Stomach (tissue), 9 donors: ENCODE results near the gene CIC. TPM values are rescaled to one million over a fixed set of nuclear protein-coding genes. Genes with fewer than 3 reads are reported as not detected.

Source experiments
- DNase-seq, 2 donors: peaks; one replicate each; pipeline versions ENCODE4 v3.0.0 to v3.0.0-alpha.2; 2013 to 2019
- H3K27ac ChIP-seq, 5 donors: fragments of 200-600 bp in 4 of 5; sonication (generic) in 4 of 5; one replicate each; pipeline ENCODE4 v1.5.1; 2013 to 2019; ENCODE audit warnings: mild to moderate bottlenecking in 1 of 5, moderate library complexity in 1 of 5
- H3K27me3 ChIP-seq, 3 donors: fragments of 200-600 bp; sonication (generic); one replicate each; pipeline ENCODE4 v1.5.1; 2017 to 2019; ENCODE audit warnings: mixed run types in 1 of 3
- H3K36me3 ChIP-seq, 4 donors: fragments of 200-600 bp; sonication (generic); 1 replicate in 3 of 4; 2 replicates in 1 of 4; pipeline ENCODE4 v1.5.1; 2016 to 2019
- H3K4me1 ChIP-seq, 4 donors: fragments of 200-600 bp; sonication (generic); one replicate each; pipeline ENCODE4 v1.5.1; 2016 to 2019
- H3K4me3 ChIP-seq, 4 donors: fragments of 200-600 bp; sonication (generic) in 3 of 4; one replicate each; pipeline ENCODE4 v1.5.1; 2016 to 2019; ENCODE audit warnings: mild to moderate bottlenecking in 1 of 4
- H3K9me3 ChIP-seq, 4 donors: fragments of 200-600 bp; sonication (generic); one replicate each; pipeline ENCODE4 v1.5.1; 2016 to 2019
- EP300 ChIP-seq: sonication (generic); formaldehyde crosslinking; IDR thresholded peaks from one replicate; pipeline ENCODE4 v1.6.1; 2017; ENCODE audit warnings: antibody characterized with exemption
- POLR2A ChIP-seq, 4 donors: fragments of 450-650 bp; IDR thresholded peaks; one replicate each; pipeline ENCODE4 v1.6.1; 2016; ENCODE audit warnings: antibody characterized with exemption in 4 of 4, control low read depth in 2 of 4, mild to moderate bottlenecking in 1 of 4, moderate library complexity in 1 of 4
- POLR2AphosphoS5 ChIP-seq, 3 donors: sonication (generic); formaldehyde crosslinking; IDR thresholded peaks; one replicate each; pipeline ENCODE4 v1.6.1; 2016; ENCODE audit warnings: antibody characterized with exemption in 3 of 3
- WGBS, 5 donors: extraction: QIAGEN DNeasy Blood & Tissue Kit in 3 of 5; methylation state at CpG; one replicate each; pipeline versions ENCODE4 v1.1.5 to v1.1.7; 2013 to 2018; 5-methylcytosine and 5-hydroxymethylcytosine counted together
- intact Hi-C: fragments of 100-400 bp; cut with DNase I; formaldehyde crosslinking; loops from one replicate; pipeline ENCODE4 v1.15.1; 2023; ENCODE audit warnings: low total_unique reads
- polyA plus RNA-seq, 3 donors: library from polyadenylated mRNA; stranded (reverse); fragments of 200-250 nt; gene quantifications; one replicate each; pipeline ENCODE4 v1.2.3, GENCODE V29; 2013
- total RNA-seq, 5 donors: library from RNA; depleted of rRNA; stranded (reverse); fragments of >200 nt; gene quantifications; one replicate each; pipeline versions ENCODE4 v1.1.0 to v1.2.3, GENCODE V29; 2014 to 2016
- TF ChIP-seq, protein P1 (sequence below), 7 experiments: fragments of 450-650 bp in 4 of 7; fragments of 200-600 bp in 3 of 7; sonication (generic) in 3 of 7; IDR thresholded peaks; one replicate each; pipeline ENCODE4 v1.5.1; 2016 to 2019; ENCODE audit warnings: antibody characterized with exemption in 7 of 7, control low read depth in 2 of 7, mild to moderate bottlenecking in 1 of 7
- donor health status: healthy with polysubstance abuse.
- donor health status: Bipolar disorder and iron deficiency.
- donor health status: healthy.

Gene CIC
- total and polyA plus RNA-seq, 8 donors, result 15.4 to 60.3 (median 26.6) TPM

DNA sequence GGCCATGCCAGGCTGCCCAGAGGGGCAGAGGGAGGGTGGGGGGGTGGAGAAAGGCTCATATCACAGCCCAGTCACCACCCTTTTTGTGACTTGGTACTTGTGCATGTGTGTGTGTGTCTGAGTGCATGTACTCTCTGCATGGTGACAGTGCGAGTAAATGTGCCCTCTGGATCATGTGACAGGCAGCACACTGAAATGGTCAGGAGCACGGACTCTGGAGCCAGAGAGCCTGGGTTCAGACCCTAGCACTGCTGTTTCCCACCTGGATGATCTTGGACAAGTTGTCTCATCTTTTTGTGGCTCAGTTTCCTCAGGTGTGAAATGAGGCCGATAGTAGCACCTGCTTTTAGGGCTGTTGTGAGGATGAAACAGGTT is 2.0 kb downstream of the CIC start:
- H3K4me1 ChIP-seq, result peaks cover 27 to 66% (median 55%) of the 10 kb centered on the region in 4 donors
- WGBS, 5 donors, result 31 to 58% (median 37%) methylated on average over 3 of the region's 3 CpGs
- peak overlapping the region; percentile 84 to 99 (median 97) for H3K27ac ChIP-seq
- peaks cover 30 to 47% (median 38%) of the 10 kb centered on the region in 4 donors for H3K36me3 ChIP-seq
- peak overlapping the region; percentile 61 to 73 (median 62) for H3K4me3 ChIP-seq
- TF ChIP-seq EP300 (no peak), POLR2A (IDR thresholded peaks at IDR 0.05) (no peak), POLR2AphosphoS5 (IDR thresholded peaks at IDR 0.05) (no peak)
- TF ChIP-seq, protein P1, sequence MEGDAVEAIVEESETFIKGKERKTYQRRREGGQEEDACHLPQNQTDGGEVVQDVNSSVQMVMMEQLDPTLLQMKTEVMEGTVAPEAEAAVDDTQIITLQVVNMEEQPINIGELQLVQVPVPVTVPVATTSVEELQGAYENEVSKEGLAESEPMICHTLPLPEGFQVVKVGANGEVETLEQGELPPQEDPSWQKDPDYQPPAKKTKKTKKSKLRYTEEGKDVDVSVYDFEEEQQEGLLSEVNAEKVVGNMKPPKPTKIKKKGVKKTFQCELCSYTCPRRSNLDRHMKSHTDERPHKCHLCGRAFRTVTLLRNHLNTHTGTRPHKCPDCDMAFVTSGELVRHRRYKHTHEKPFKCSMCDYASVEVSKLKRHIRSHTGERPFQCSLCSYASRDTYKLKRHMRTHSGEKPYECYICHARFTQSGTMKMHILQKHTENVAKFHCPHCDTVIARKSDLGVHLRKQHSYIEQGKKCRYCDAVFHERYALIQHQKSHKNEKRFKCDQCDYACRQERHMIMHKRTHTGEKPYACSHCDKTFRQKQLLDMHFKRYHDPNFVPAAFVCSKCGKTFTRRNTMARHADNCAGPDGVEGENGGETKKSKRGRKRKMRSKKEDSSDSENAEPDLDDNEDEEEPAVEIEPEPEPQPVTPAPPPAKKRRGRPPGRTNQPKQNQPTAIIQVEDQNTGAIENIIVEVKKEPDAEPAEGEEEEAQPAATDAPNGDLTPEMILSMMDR (IDR thresholded peaks at IDR 0.05), result no peak
- no peaks in the 10 kb centered on the region for H3K27me3 ChIP-seq
- no peaks in the 10 kb centered on the region for H3K9me3 ChIP-seq
- intact Hi-C loops, result no loop called here
- no peak for DNase-seq

- 89 to 94% (median 89%) methylated on average over 20 to 35 of the region's 35 CpGs for WGBS, 5 donors
- intact Hi-C loops, result no loop called here
- Histone ChIP-seq H3K9me3 (no peaks in the 10 kb centered on the region), H3K36me3 (peaks cover 30 to 47% (median 44%) of the 10 kb centered on the region in 4 donors), H3K4me3 (no peak overlapping the region), H3K4me1 (peaks cover 37 to 76% (median 64%) of the 10 kb centered on the region in 4 donors), H3K27ac (peak overlapping the region in 2 of 5 donors; percentile 97 to 99), H3K27me3 (no peaks in the 10 kb centered on the region)
- no peak for DNase-seq
- TF ChIP-seq POLR2A (IDR thresholded peaks at IDR 0.05) (no peak), EP300 (no peak), POLR2AphosphoS5 (IDR thresholded peaks at IDR 0.05) (no peak)
- TF ChIP-seq, protein P1 (IDR thresholded peaks at IDR 0.05), result no peak
These were observed 2.9 kb downstream of the CIC start for GRCh38 chr19:42271861-42272534.

- intact Hi-C loops, result no loop called here
- no peak overlapping the region for H3K27ac ChIP-seq
- H3K4me3 ChIP-seq, result no peak overlapping the region
- WGBS, 5 donors, result 80 to 91% (median 86%) methylated on average over 3 to 9 of the region's 9 CpGs
- H3K36me3 ChIP-seq, result peaks cover 30 to 47% (median 44%) of the 10 kb centered on the region in 4 donors
- H3K4me1 ChIP-seq, result peaks cover 41 to 76% (median 68%) of the 10 kb centered on the region in 4 donors
- DNase-seq, result no peak
- no peaks in the 10 kb centered on the region for H3K9me3 ChIP-seq
- TF ChIP-seq POLR2AphosphoS5 (IDR thresholded peaks at IDR 0.05) (no peak), EP300 (no peak), POLR2A (IDR thresholded peaks at IDR 0.05) (no peak)
- TF ChIP-seq, protein P1 (IDR thresholded peaks at IDR 0.05), result no peak
- H3K27me3 ChIP-seq, result no peaks in the 10 kb centered on the region
These were observed 3.5 kb downstream of the CIC start for GRCh38 chr19:42272535-42272897.

DNA sequence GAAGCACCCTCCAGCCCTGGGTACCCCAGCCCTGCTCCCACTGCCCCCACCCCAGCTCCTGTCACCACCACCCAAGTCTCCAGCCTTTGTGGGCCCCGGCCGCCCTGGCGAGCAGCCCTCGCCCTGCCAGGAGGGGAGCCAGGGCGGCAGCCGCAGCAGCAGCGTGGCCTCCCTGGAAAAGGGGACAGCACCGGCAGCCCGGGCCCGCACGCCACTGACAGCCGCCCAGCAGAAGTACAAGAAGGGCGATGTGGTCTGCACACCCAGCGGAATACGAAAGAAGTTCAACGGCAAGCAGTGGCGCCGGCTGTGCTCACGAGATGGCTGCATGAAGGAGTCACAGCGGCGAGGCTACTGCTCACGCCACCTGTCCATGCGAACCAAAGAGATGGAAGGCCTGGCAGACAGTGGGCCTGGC is 3.9 kb downstream of the CIC start:
- intact Hi-C loops, result no loop called here
- H3K36me3 ChIP-seq, result peaks cover 30 to 47% (median 44%) of the 10 kb centered on the region in 4 donors
- H3K4me3 ChIP-seq, result no peak overlapping the region
- DNase-seq, result no peak
- H3K27ac ChIP-seq, result no peak overlapping the region
- H3K27me3 ChIP-seq, result no peaks in the 10 kb centered on the region
- peaks cover 42 to 76% (median 68%) of the 10 kb centered on the region in 4 donors for H3K4me1 ChIP-seq
- TF ChIP-seq POLR2AphosphoS5 (IDR thresholded peaks at IDR 0.05), result no peak
- TF ChIP-seq EP300, result no peak
- TF ChIP-seq POLR2A (IDR thresholded peaks at IDR 0.05), result no peak
- TF ChIP-seq, protein P1 (IDR thresholded peaks at IDR 0.05), result no peak
- WGBS, 5 donors, result 94 to 97% (median 95%) methylated on average over 4 to 23 of the region's 23 CpGs
- H3K9me3 ChIP-seq, result no peaks in the 10 kb centered on the region
